ENCODE measurements around the gene RIOX2.

DNA sequence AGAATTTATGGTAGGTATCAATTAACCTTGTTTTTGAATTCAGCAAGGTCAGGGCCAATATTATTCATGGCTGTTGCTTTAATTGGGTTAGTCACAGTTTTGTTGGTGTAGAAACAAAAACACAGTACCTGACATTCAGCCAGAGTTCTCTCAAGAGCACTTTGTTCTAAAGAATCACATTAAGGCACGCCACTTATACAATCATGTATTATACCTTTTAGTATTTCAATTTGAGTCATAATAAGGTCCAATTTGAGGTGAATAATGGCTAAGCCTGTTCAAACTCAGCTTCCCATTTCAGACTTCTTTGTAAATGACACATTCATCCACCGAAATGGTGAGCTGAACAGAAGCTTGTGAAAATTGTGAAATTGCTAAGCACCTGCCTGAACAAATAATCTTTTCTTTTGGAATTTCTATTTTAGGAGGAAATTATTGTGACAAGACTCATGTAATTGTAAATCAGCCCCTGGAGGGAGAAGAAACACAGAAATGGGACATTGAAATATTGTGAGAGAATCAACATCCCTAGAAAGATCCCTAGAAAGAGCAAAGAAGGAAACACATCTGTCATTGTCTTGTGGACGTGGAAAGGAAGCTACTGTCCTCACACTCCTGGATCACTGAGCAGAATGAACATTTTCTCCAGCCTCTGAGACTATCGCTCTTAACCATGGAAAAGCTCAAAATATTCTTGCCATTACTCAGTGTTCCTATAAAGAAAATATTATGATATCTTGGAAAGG lies 29.3 kb downstream of the RIOX2 start:
- TF ChIP-seq, protein P1, sequence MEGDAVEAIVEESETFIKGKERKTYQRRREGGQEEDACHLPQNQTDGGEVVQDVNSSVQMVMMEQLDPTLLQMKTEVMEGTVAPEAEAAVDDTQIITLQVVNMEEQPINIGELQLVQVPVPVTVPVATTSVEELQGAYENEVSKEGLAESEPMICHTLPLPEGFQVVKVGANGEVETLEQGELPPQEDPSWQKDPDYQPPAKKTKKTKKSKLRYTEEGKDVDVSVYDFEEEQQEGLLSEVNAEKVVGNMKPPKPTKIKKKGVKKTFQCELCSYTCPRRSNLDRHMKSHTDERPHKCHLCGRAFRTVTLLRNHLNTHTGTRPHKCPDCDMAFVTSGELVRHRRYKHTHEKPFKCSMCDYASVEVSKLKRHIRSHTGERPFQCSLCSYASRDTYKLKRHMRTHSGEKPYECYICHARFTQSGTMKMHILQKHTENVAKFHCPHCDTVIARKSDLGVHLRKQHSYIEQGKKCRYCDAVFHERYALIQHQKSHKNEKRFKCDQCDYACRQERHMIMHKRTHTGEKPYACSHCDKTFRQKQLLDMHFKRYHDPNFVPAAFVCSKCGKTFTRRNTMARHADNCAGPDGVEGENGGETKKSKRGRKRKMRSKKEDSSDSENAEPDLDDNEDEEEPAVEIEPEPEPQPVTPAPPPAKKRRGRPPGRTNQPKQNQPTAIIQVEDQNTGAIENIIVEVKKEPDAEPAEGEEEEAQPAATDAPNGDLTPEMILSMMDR (IDR thresholded peaks at IDR 0.05) = no peak
- TF ChIP-seq EZH2 (IDR thresholded peaks at IDR 0.05; ENCODE audit: borderline replicate concordance, insufficient read depth, low read depth, low read length, poor library complexity, severe bottlenecking) = no peak

All from B cell (primary cell).